ENCODE data around the gene UBL4A. TPM values are rescaled to one million over a fixed set of nuclear protein-coding genes. Genes with fewer than 3 reads are reported as not detected.

Gene UBL4A
- polyA plus RNA-seq, 2 of the 4 experiments (the other 2 are of a cell fraction) = 26.4 to 37.7 TPM

DNA sequence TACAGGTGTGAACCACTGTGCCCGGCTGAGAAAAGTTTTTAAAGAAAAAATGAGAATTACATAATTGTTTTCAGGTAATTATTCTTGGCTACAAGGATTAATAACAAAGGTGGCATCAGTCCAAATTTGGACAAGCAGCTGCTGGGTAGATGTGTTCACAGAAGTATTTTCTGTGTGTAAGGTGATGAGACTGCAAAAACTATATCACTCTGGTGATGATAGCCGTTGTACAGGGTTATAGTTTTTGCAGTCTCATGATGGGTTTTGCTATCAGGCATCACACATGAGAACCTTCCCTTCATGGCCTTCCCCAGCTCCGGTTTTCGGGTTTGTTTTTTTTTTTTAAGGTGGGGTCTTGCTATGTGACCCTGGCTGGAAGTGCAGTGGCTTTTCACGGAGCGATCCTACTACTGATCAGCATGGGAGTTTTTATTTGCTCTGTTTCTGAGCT lies 9.1 kb upstream of the UBL4A start:
- 83% methylated on average over 6 of the region's 6 CpGs for WGBS (ENCODE audit: missing lambda C conversion rate)
- H3K4me2 ChIP-seq = no peak overlapping the region
- CTCF ChIA-PET = interaction anchor here (1.5 kb wide), 1 partner anchor 12 kb away, joined by 3 read pairs; no protein-coding TSS in a partner anchor
- DNase-seq (ENCODE audit: low read depth in 1 of 2, low spot score in 1 of 2) = no peak
- ATAC-seq = no peak
- no peak overlapping the region for H3K27ac ChIP-seq
- TF ChIP-seq POLR2A (IDR thresholded peaks at IDR 0.05; ENCODE audit: low read length) = no peak
- no peak for TF ChIP-seq RNF2 (IDR thresholded peaks at IDR 0.05; ENCODE audit: borderline replicate concordance, low read depth)
- no peak for TF ChIP-seq EHMT2 (IDR thresholded peaks at IDR 0.05; ENCODE audit: low read depth)
- TF ChIP-seq NPAS2 (CRISPR knock-in tag; IDR thresholded peaks at IDR 0.05; ENCODE audit: borderline replicate concordance) = no peak
- TF ChIP-seq ZSCAN20 (CRISPR knock-in tag; IDR thresholded peaks at IDR 0.05) = no peak
- no peak for TF ChIP-seq JUNB (IDR thresholded peaks at IDR 0.05)
- no peak for TF ChIP-seq ZFP36 (IDR thresholded peaks at IDR 0.05; ENCODE audit: borderline replicate concordance, partially characterized antibody)
- no peak for TF ChIP-seq CHD2 (IDR thresholded peaks at IDR 0.05; ENCODE audit: low read length, partially characterized antibody)
- TF ChIP-seq HEYL (CRISPR knock-in tag; IDR thresholded peaks at IDR 0.05) = no peak
- no peak for TF ChIP-seq SREBF2 (IDR thresholded peaks at IDR 0.05)
- no peak for TF ChIP-seq BHLHE40 (IDR thresholded peaks at IDR 0.05; ENCODE audit: low read depth, low read length)
- no peak for TF ChIP-seq CHD4 (IDR thresholded peaks at IDR 0.05; ENCODE audit: borderline replicate concordance)
- TF ChIP-seq RAD21 (conservative IDR thresholded peaks at IDR 0.05 in 1 of 2, IDR thresholded peaks at IDR 0.05 in 1 of 2) = no peak
- TF ChIP-seq CTCF (IDR thresholded peaks at IDR 0.05) = no peak
- H3K4me1 ChIP-seq = peaks cover 3% of the 10 kb centered on the region; the same call in 1 of the 3 replicates
- H3K9me3 ChIP-seq = no peaks in the 10 kb centered on the region
- no peak for FAIRE-seq
- H3K4me3 ChIP-seq = no peak overlapping the region
- POLR2A ChIA-PET = no interaction called here

DNA sequence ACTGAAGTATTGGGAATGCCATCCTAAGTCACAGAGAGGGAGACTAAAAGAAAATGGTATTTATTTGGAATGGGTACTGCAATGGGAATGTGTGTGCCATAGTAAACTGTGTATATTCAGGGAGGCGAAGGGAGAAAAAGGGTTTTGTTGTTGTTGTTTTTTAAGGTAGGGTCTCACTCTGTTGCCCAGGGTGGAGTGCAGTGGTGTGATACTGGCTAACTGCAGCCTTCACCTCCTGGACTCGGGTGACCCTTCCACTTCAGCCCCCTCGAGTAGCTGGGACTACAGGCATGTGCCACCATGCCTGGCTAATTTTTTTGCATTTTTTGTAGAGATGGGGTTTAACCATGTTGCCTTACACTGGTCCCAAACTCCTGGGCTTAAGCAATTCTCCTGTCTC lies 8.3 kb upstream of the UBL4A start:
- FAIRE-seq (no peak), DNase-seq (ENCODE audit: low read depth in 1 of 2, low spot score in 1 of 2) (no peak)

GRCh38 chrX:154490414-154491083 lies 4.1 kb upstream of the UBL4A start, which contains the start of gene SLC10A3:
SLC10A3 (minus strand) TSS chrX:154490629; CDS start chrX:154488940, 1,689 bp downstream.
- no peaks in the 10 kb centered on the region for H3K9me3 ChIP-seq
- peaks cover 15% of the 10 kb centered on the region; the same call in 2 of the 3 replicates for H3K4me1 ChIP-seq
- 0% methylated on average over 3 of the region's 71 CpGs for WGBS (ENCODE audit: missing lambda C conversion rate)
- DNase-seq (ENCODE audit: low read depth in 1 of 2, low spot score in 1 of 2) (peak; percentile 89 to 95), ATAC-seq (peak; percentile 85 to 94), FAIRE-seq (peak; percentile 92)
- peak within 1 kb of the TSS; percentile 74 for H3K4me3 ChIP-seq
- POLR2A ChIA-PET = interaction anchor here (0.6 to 2.6 kb wide), 12 partner anchors 9 to 93 kb away, joined by 3 to 8 read pairs (median 4); partner anchors contain the start of genes FAM3A, LAGE3, PLXNA3 and RPL10
- peak within 1 kb of the TSS; percentile 83 for H3K4me2 ChIP-seq
- CTCF ChIA-PET = interaction anchor here (0.8 to 2.4 kb wide), 7 partner anchors 9 to 118 kb away, joined by 3 to 13 read pairs (median 4); no protein-coding TSS in a partner anchor
- H3K27ac ChIP-seq = peak within 1 kb of the TSS; percentile 88 to 96
- TF ChIP-seq CHD4 (IDR thresholded peaks at IDR 0.05; ENCODE audit: borderline replicate concordance) = no peak
- peak; percentile 90 for TF ChIP-seq POLR2A (IDR thresholded peaks at IDR 0.05; ENCODE audit: low read length)
- peak; percentile 73; the same call in 1 of the 2 replicates for TF ChIP-seq PHF8 (IDR thresholded peaks at IDR 0.05; ENCODE audit: borderline replicate concordance, low read depth)
- TF ChIP-seq NPAS2 (CRISPR knock-in tag; IDR thresholded peaks at IDR 0.05; ENCODE audit: borderline replicate concordance) = no peak
- TF ChIP-seq HOXB5 (CRISPR knock-in tag; IDR thresholded peaks at IDR 0.05) = no peak
- peak; percentile 27; the same call in 1 of the 2 replicates for TF ChIP-seq MAX (IDR thresholded peaks at IDR 0.05)
- TF ChIP-seq ZNF302 (CRISPR knock-in tag; IDR thresholded peaks at IDR 0.05) = no peak
- TF ChIP-seq ZC3H11A (IDR thresholded peaks at IDR 0.05) = no peak
- no peak for TF ChIP-seq CEBPB (IDR thresholded peaks at IDR 0.05)
- peak; percentile 85 for TF ChIP-seq BCL3 (IDR thresholded peaks at IDR 0.05)
- peak in 1 of 2 experiments; percentile 81; a peak in 2 of 5 replicates for TF ChIP-seq JUN (IDR thresholded peaks at IDR 0.05)
- no peak for TF ChIP-seq MAZ (IDR thresholded peaks at IDR 0.05; ENCODE audit: borderline replicate concordance, low read depth, low read length)
- no peak for TF ChIP-seq KDM1A (IDR thresholded peaks at IDR 0.05; ENCODE audit: low read depth)

More for the DNA sequence above, 8.3 kb upstream of the UBL4A start:
- ChIA-PET CTCF (no interaction called here), POLR2A (no interaction called here)
- WGBS (ENCODE audit: missing lambda C conversion rate) = 66% methylated on average over 3 of the region's 3 CpGs
- no peak overlapping the region for H3K4me3 ChIP-seq
- no peak overlapping the region for H3K4me2 ChIP-seq
- no peak overlapping the region for H3K27ac ChIP-seq
- no peak for ATAC-seq
- no peaks in the 10 kb centered on the region for H3K9me3 ChIP-seq
- TF ChIP-seq RAD21 (conservative IDR thresholded peaks at IDR 0.05 in 1 of 2, IDR thresholded peaks at IDR 0.05 in 1 of 2) = no peak
- TF ChIP-seq EHMT2 (IDR thresholded peaks at IDR 0.05; ENCODE audit: low read depth) = no peak
- TF ChIP-seq FOSL2 (IDR thresholded peaks at IDR 0.05) = no peak
- TF ChIP-seq FOSL2 (CRISPR knock-in tag; IDR thresholded peaks at IDR 0.05) = no peak
- no peak for TF ChIP-seq PHF8 (IDR thresholded peaks at IDR 0.05; ENCODE audit: borderline replicate concordance, low read depth)
- TF ChIP-seq ESRRA (IDR thresholded peaks at IDR 0.05; ENCODE audit: borderline replicate concordance, low read length) = no peak
- no peak for TF ChIP-seq POLR2AphosphoS2 (conservative IDR thresholded peaks at IDR 0.05; ENCODE audit: low read length)
- no peak for TF ChIP-seq ZFP36 (IDR thresholded peaks at IDR 0.05; ENCODE audit: borderline replicate concordance, partially characterized antibody)
- TF ChIP-seq, protein P1, sequence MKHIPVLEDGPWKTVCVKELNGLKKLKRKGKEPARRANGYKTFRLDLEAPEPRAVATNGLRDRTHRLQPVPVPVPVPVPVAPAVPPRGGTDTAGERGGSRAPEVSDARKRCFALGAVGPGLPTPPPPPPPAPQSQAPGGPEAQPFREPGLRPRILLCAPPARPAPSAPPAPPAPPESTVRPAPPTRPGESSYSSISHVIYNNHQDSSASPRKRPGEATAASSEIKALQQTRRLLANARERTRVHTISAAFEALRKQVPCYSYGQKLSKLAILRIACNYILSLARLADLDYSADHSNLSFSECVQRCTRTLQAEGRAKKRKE (CRISPR knock-in tag; IDR thresholded peaks at IDR 0.05; ENCODE audit: low read depth) = no peak
- no peak for TF ChIP-seq GATA3 (IDR thresholded peaks at IDR 0.05; ENCODE audit: borderline replicate concordance)
- no peak for TF ChIP-seq JUNB (IDR thresholded peaks at IDR 0.05)
- TF ChIP-seq SMC3 (IDR thresholded peaks at IDR 0.05) = no peak
- TF ChIP-seq FOSB (CRISPR knock-in tag; IDR thresholded peaks at IDR 0.05) = no peak
- no peak for TF ChIP-seq JUN (IDR thresholded peaks at IDR 0.05)
- TF ChIP-seq SREBF2 (IDR thresholded peaks at IDR 0.05) = no peak
- TF ChIP-seq MYC (IDR thresholded peaks at IDR 0.05; ENCODE audit: borderline replicate concordance, low read length) = no peak
- peaks cover 4% of the 10 kb centered on the region; the same call in 2 of the 3 replicates for H3K4me1 ChIP-seq

Measured in A549 (cell line).